Neural cell (in vitro differentiated cells): ENCODE data around the gene TM9SF2. TPM values are rescaled to one million over a fixed set of nuclear protein-coding genes. Genes with fewer than 3 reads are reported as not detected.

ENCODE experiments used
- H2AFZ ChIP-seq: fragments of 200-600, 300-800 bp; sonication (generic), shearing (Covaris generic); 2 replicates; pipeline ENCODE4 v1.6.0; 2014; ENCODE audit warnings: low read depth, mild to moderate bottlenecking, antibody characterized with exemption, low read length, moderate library complexity
- H3F3A ChIP-seq: fragments of 200-600 bp; shearing (Covaris generic); 2 replicates; pipeline ENCODE4 v1.6.1; 2016; ENCODE audit warnings: mild to moderate bottlenecking, moderate library complexity, mixed read lengths, antibody characterized with exemption, low read length; ENCODE audit not compliant: insufficient read depth, poor library complexity, severe bottlenecking
- H3K27ac ChIP-seq: fragments of 200-600, 300-800 bp; sonication (generic), shearing (Covaris generic); 2 replicates; pipeline ENCODE4 v1.5.1; 2014; ENCODE audit warnings: mild to moderate bottlenecking, low read length, moderate library complexity
- H3K27me3 ChIP-seq: fragments of 300-800, 200-600 bp; sonication (generic), shearing (Covaris generic); 2 replicates; pipeline ENCODE4 v1.6.0; 2014; ENCODE audit warnings: mild to moderate bottlenecking, low read depth, low read length, moderate library complexity; ENCODE audit not compliant: insufficient read depth
- H3K36me3 ChIP-seq: fragments of 300-800, 200-600 bp; sonication (generic), shearing (Covaris generic); 2 replicates; pipeline ENCODE4 v1.5.1; 2014; ENCODE audit warnings: mild to moderate bottlenecking, antibody characterized with exemption, low read length, moderate library complexity; ENCODE audit not compliant: insufficient read depth
- H3K4me2 ChIP-seq: fragments of 300-800, 200-600 bp; sonication (generic), shearing (Covaris generic); 2 replicates; pipeline ENCODE4 v1.6.0; 2014; ENCODE audit warnings: mild to moderate bottlenecking, low read length
- H3K4me3 ChIP-seq: fragments of 300-800, 200-600 bp; sonication (generic), shearing (Covaris generic); 2 replicates; pipeline ENCODE4 v1.5.1; 2014; ENCODE audit warnings: mild to moderate bottlenecking, low read length, moderate library complexity
- H3K79me2 ChIP-seq: fragments of 200-600 bp; shearing (Covaris generic); replicated peaks from 2 replicates; pipeline ENCODE4 v1.6.0; 2014; ENCODE audit warnings: mild to moderate bottlenecking, low read length, moderate library complexity; ENCODE audit not compliant: insufficient read depth
- H3K9ac ChIP-seq: fragments of 300-800, 200-600 bp; sonication (generic), shearing (Covaris generic); 2 replicates; pipeline ENCODE4 v1.6.1; 2016; ENCODE audit warnings: mild to moderate bottlenecking, low read length, mixed read lengths
- H3K9me2 ChIP-seq: fragments of 200-600 bp; shearing (Covaris generic); 2 replicates; pipeline ENCODE4 v1.6.1; 2016; ENCODE audit warnings: mild to moderate bottlenecking, low read length, mixed read lengths; ENCODE audit not compliant: insufficient read depth
- H3K9me3 ChIP-seq: fragments of 200-600, 300-800 bp; sonication (generic), shearing (Covaris generic); 2 replicates; pipeline ENCODE4 v1.6.1; 2016; ENCODE audit warnings: mild to moderate bottlenecking, mixed run types, low read length, moderate library complexity, mixed read lengths
- H4K20me1 ChIP-seq: fragments of 200-600 bp; shearing (Covaris generic); 2 replicates; pipeline ENCODE4 v1.6.1; 2016; ENCODE audit warnings: mild to moderate bottlenecking, mixed run types; ENCODE audit not compliant: insufficient read depth
- CTCF ChIP-seq: fragments of 450-650 bp; IDR thresholded peaks from 2 replicates; pipeline ENCODE4 v1.5.1; 2014; ENCODE audit warnings: antibody characterized with exemption, mild to moderate bottlenecking, moderate library complexity; ENCODE audit not compliant: poor library complexity, severe bottlenecking
- EP300 ChIP-seq: fragments of 450-650 bp; conservative IDR thresholded peaks from 2 replicates; pipeline ENCODE4 v1.6.1; 2014; ENCODE audit warnings: antibody characterized with exemption, mild to moderate bottlenecking, moderate library complexity; ENCODE audit not compliant: poor library complexity, severe bottlenecking
- EZH2 ChIP-seq: fragments of 200-600, 300-800 bp; shearing (Covaris generic), sonication (generic); IDR thresholded peaks from 2 replicates; pipeline ENCODE4 v1.6.1; 2014; ENCODE audit warnings: antibody characterized with exemption, low read length, borderline replicate concordance, mild to moderate bottlenecking; ENCODE audit not compliant: insufficient read depth, poor library complexity, severe bottlenecking
- MXI1 ChIP-seq: fragments of 450-650 bp; conservative IDR thresholded peaks from 2 replicates; pipeline ENCODE4 v1.6.1; 2014; ENCODE audit warnings: antibody characterized with exemption, mild to moderate bottlenecking; ENCODE audit not compliant: poor library complexity, severe bottlenecking
- POLR2AphosphoS5 ChIP-seq: IDR thresholded peaks from 2 replicates; pipeline ENCODE4 v1.6.1; 2012
- RAD21 ChIP-seq: fragments of 450-650 bp; conservative IDR thresholded peaks from 2 replicates; pipeline ENCODE4 v1.6.1; 2014; ENCODE audit warnings: antibody characterized with exemption, mild to moderate bottlenecking, moderate library complexity
- REST ChIP-seq: IDR thresholded peaks from 2 replicates; pipeline ENCODE4 v1.6.1; 2012; ENCODE audit warnings: borderline replicate concordance
- SMC3 ChIP-seq: fragments of 450-650 bp; conservative IDR thresholded peaks from 2 replicates; pipeline ENCODE4 v1.6.1; 2014; ENCODE audit warnings: antibody characterized with exemption, mild to moderate bottlenecking, moderate library complexity; ENCODE audit not compliant: poor library complexity
- TAF1 ChIP-seq: IDR thresholded peaks from 2 replicates; pipeline ENCODE4 v1.6.1; 2012; ENCODE audit warnings: low read depth
- polyA plus RNA-seq: library from polyadenylated mRNA; depleted of rRNA; stranded (reverse); fragments of >200 nt; gene quantifications from 2 replicates; pipeline ENCODE4 v1.2.3, GENCODE V29; 2014

TM9SF2 gene
- polyA plus RNA-seq, 1 donor from 2014 or later, result 128 TPM

GRCh38 chr13:99540530-99540929 lies 39.3 kb downstream of the TM9SF2 start:
- no peaks in the 10 kb centered on the region for H3K79me2 ChIP-seq
- TF ChIP-seq TAF1 (no peak), POLR2AphosphoS5 (no peak), EZH2 (no peak), REST (no peak), SMC3 (no peak), MXI1 (no peak), CTCF (no peak), RAD21 (no peak), EP300 (no peak)
- no peak overlapping the region for H3K9ac ChIP-seq
- no peaks in the 10 kb centered on the region for H3F3A ChIP-seq
- H2AFZ ChIP-seq, result no peak overlapping the region
- no peaks in the 10 kb centered on the region for H3K9me2 ChIP-seq
- no peak overlapping the region for H3K4me3 ChIP-seq
- H3K27me3 ChIP-seq, result no peaks in the 10 kb centered on the region
- no peaks in the 10 kb centered on the region for H3K36me3 ChIP-seq
- no peaks in the 10 kb centered on the region for H3K9me3 ChIP-seq
- no peaks in the 10 kb centered on the region for H4K20me1 ChIP-seq
- H3K27ac ChIP-seq, result no peak overlapping the region
- H3K4me2 ChIP-seq, result no peak overlapping the region

GRCh38 chr13:99542788-99543406 lies 41.6 kb downstream of the TM9SF2 start:
- no peak overlapping the region for H2AFZ ChIP-seq
- no peak overlapping the region for H3K9ac ChIP-seq
- no peaks in the 10 kb centered on the region for H3K79me2 ChIP-seq
- H3F3A ChIP-seq, result no peaks in the 10 kb centered on the region
- no peak for TF ChIP-seq POLR2AphosphoS5
- TF ChIP-seq CTCF, result no peak
- TF ChIP-seq RAD21, result no peak
- TF ChIP-seq SMC3, result no peak
- no peak for TF ChIP-seq EP300
- no peak for TF ChIP-seq REST
- TF ChIP-seq EZH2, result no peak
- no peak for TF ChIP-seq MXI1
- TF ChIP-seq TAF1, result no peak
- no peaks in the 10 kb centered on the region for H3K9me2 ChIP-seq
- H3K36me3 ChIP-seq, result no peaks in the 10 kb centered on the region
- H3K9me3 ChIP-seq, result no peaks in the 10 kb centered on the region
- no peaks in the 10 kb centered on the region for H4K20me1 ChIP-seq
- H3K4me2 ChIP-seq, result no peak overlapping the region
- H3K27ac ChIP-seq, result no peak overlapping the region
- no peaks in the 10 kb centered on the region for H3K27me3 ChIP-seq
- no peak overlapping the region for H3K4me3 ChIP-seq
